ENCODE results near the gene SLC29A4.
"Not testable (repeated sequence)": the region's sequence is repeated elsewhere in the genome, so short reads cannot be mapped to it uniquely, and the experiment has no call there.

Gene SLC29A4

GRCh38 chr7:5287802-5288201 lies 5.1 kb downstream of the SLC29A4 start:
- Histone ChIP-seq H3K9me3 (ENCODE audit: control insufficient read depth, insufficient read depth, low read depth, low read length) (no peaks in the 10 kb centered on the region), H3K36me3 (ENCODE audit: control insufficient read depth, insufficient read depth, low read length) (no peaks in the 10 kb centered on the region; the same call in 1 of the 2 replicates), H3K4me3 (ENCODE audit: low read depth, low read length) (no peak overlapping the region), H3K27ac (ENCODE audit: low read depth, low read length) (no peak overlapping the region), H3K9ac (ENCODE audit: low read length) (no peak overlapping the region), H3K27me3 (ENCODE audit: control insufficient read depth, insufficient read depth, low read length) (peaks cover 14% of the 10 kb centered on the region), H3K4me1 (ENCODE audit: control insufficient read depth, insufficient read depth, low read length) (no peaks in the 10 kb centered on the region)

GRCh38 chr7:5288560-5288959 lies 5.8 kb downstream of the SLC29A4 start:
- H3K9ac ChIP-seq (ENCODE audit: low read length); H3K4me3 ChIP-seq (ENCODE audit: low read depth, low read length); H3K36me3 ChIP-seq (ENCODE audit: control insufficient read depth, insufficient read depth, low read length); H3K9me3 ChIP-seq (ENCODE audit: control insufficient read depth, insufficient read depth, low read depth, low read length); H3K27ac ChIP-seq (ENCODE audit: low read depth, low read length); H3K4me1 ChIP-seq (ENCODE audit: control insufficient read depth, insufficient read depth, low read length): not testable (repeated sequence)
- peaks cover 13% of the 10 kb centered on the region for H3K27me3 ChIP-seq (ENCODE audit: control insufficient read depth, insufficient read depth, low read length)

DNA sequence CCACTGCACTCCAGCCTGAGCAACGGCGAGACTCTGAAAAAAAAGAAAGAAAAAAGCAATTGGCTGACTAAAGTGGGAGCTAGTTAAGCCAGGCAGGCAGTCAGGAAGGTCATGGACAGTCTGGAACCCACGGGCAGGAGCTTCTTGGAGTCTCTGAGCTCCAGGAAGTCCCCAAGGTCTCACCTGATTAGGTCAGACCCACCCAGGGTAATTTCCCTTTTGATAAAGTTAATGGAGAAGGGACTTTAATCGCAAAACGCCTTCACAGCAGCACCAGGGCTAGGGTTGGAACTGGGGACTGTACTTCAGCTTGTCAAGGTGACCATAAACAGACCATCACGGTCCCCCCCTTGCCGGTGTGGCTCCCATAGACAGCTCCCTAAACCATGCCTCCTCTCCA lies 6.6 kb downstream of the SLC29A4 start:
- Histone ChIP-seq H3K9ac (ENCODE audit: low read length) (no peak overlapping the region), H3K27me3 (ENCODE audit: control insufficient read depth, insufficient read depth, low read length) (peaks cover 5% of the 10 kb centered on the region), H3K27ac (ENCODE audit: low read depth, low read length) (no peak overlapping the region)

DNA sequence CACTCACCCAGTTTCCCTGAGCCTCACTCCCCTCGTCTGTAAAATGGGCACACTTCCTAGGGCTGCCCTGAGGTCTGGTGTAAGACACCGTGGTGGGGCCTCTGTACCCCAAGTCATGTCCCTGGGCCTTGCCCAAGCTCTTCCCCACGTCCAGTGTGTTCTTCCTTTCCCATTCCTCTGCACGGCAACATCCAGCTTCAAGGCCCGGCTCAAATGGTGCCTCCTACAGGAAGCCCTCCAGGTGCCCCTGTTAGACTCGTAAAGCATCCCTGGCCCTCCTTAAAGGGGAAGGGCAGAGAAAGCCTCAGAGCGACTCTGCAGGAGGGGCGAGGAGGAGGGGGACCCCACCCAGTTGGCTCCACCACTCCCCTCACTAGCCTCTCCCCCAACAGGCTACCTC lies 8.6 kb downstream of the SLC29A4 start:
- Histone ChIP-seq H3K4me1 (ENCODE audit: control insufficient read depth, insufficient read depth, low read length) (peaks cover 3% of the 10 kb centered on the region; the same call in 1 of the 2 replicates), H3K9ac (ENCODE audit: low read length) (no peak overlapping the region), H3K27ac (ENCODE audit: low read depth, low read length) (no peak overlapping the region), H3K27me3 (ENCODE audit: control insufficient read depth, insufficient read depth, low read length) (no peaks in the 10 kb centered on the region), H3K4me3 (ENCODE audit: low read depth, low read length) (no peak overlapping the region), H3K9me3 (ENCODE audit: control insufficient read depth, insufficient read depth, low read depth, low read length) (no peaks in the 10 kb centered on the region; the same call in 1 of the 2 replicates), H3K36me3 (ENCODE audit: control insufficient read depth, insufficient read depth, low read length) (peaks cover 4% of the 10 kb centered on the region)

More for the DNA sequence above, 6.6 kb downstream of the SLC29A4 start:
- H3K9me3 ChIP-seq (ENCODE audit: control insufficient read depth, insufficient read depth, low read depth, low read length) = no peaks in the 10 kb centered on the region
- H3K36me3 ChIP-seq (ENCODE audit: control insufficient read depth, insufficient read depth, low read length) = peaks cover 2% of the 10 kb centered on the region
- H3K4me1 ChIP-seq (ENCODE audit: control insufficient read depth, insufficient read depth, low read length) = no peaks in the 10 kb centered on the region
- no peak overlapping the region for H3K4me3 ChIP-seq (ENCODE audit: low read depth, low read length)

DNA sequence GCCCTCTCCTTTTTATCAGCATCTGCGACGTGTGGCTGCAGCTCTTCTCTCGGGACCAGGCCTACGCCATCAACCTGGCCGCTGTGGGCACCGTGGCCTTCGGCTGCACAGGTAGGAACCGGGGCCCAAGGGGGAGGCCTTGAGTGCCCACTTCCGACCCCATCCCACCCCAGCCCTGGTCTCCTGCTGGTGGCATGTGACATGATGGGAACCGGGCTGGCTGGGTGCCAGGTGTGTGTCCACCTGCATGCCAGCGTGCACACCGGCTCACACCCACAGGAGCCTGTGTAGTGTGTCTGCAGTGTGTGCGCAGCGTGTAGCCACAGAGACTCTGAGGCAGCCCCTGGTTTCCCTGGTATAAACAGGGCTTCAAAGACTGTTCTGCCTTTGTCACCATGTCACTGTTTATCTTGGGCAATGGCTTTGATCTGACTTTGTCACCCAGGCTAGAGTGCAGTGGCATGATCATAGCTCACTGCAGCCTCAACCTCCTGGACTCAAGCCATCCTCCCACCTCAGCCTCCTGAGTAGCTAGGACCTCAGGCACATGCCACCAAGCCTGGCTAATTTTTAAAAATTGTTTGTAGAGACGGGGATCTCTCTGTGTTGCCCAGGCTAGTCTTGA lies 9.1 kb downstream of the SLC29A4 start:
- H3K27ac ChIP-seq (ENCODE audit: low read depth, low read length); H3K4me1 ChIP-seq (ENCODE audit: control insufficient read depth, insufficient read depth, low read length); H3K36me3 ChIP-seq (ENCODE audit: control insufficient read depth, insufficient read depth, low read length); H3K9me3 ChIP-seq (ENCODE audit: control insufficient read depth, insufficient read depth, low read depth, low read length); H3K27me3 ChIP-seq (ENCODE audit: control insufficient read depth, insufficient read depth, low read length); H3K4me3 ChIP-seq (ENCODE audit: low read depth, low read length); H3K9ac ChIP-seq (ENCODE audit: low read length): not testable (repeated sequence)

DNA sequence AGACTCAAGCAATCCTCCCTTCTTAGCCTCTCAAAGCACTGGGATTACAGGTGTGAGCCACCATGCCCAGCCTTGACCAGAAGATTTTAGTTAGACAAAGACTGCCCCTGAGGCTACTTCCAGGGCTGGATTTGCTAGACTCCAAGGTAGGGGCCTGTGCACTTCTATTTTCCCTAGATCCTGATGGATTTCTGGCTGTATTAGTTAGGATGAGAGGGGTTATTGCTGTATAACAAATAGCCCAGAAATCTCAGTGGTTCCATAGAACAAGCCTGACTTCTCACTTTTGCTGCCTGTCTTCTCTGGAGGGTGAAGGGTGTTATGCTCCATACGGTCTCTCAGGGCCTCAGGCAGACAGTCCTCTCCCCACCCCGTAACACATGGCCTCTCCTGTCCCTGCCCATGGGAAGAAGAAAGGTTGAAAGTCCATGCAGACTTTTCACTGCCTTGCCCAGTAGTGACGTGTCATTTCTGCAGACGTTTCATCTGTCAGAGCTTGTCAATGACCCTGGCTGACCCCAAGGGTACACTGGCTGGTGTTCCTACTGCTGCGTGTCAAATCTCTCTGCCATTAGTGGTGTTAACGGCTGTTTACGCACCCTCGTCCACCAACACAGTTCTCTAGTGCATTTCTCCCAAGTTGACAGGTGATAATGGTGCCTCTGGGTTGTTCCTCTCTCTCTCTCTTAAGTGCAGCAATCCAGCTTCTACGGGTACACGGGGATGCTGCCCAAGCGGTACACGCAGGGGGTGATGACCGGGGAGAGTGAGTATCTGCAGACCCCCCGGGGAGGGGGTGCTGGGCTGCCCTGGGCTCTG lies 11.6 kb downstream of the SLC29A4 start:
- Histone ChIP-seq H3K36me3 (ENCODE audit: control insufficient read depth, insufficient read depth, low read length) (peaks cover 4% of the 10 kb centered on the region), H3K4me1 (ENCODE audit: control insufficient read depth, insufficient read depth, low read length) (peaks cover 10% of the 10 kb centered on the region; the same call in 1 of the 2 replicates), H3K9ac (ENCODE audit: low read length) (no peak overlapping the region), H3K27me3 (ENCODE audit: control insufficient read depth, insufficient read depth, low read length) (peaks cover 13% of the 10 kb centered on the region), H3K9me3 (ENCODE audit: control insufficient read depth, insufficient read depth, low read depth, low read length) (no peaks in the 10 kb centered on the region; the same call in 1 of the 2 replicates), H3K27ac (ENCODE audit: low read depth, low read length) (no peak overlapping the region), H3K4me3 (ENCODE audit: low read depth, low read length) (no peak overlapping the region)

DNA sequence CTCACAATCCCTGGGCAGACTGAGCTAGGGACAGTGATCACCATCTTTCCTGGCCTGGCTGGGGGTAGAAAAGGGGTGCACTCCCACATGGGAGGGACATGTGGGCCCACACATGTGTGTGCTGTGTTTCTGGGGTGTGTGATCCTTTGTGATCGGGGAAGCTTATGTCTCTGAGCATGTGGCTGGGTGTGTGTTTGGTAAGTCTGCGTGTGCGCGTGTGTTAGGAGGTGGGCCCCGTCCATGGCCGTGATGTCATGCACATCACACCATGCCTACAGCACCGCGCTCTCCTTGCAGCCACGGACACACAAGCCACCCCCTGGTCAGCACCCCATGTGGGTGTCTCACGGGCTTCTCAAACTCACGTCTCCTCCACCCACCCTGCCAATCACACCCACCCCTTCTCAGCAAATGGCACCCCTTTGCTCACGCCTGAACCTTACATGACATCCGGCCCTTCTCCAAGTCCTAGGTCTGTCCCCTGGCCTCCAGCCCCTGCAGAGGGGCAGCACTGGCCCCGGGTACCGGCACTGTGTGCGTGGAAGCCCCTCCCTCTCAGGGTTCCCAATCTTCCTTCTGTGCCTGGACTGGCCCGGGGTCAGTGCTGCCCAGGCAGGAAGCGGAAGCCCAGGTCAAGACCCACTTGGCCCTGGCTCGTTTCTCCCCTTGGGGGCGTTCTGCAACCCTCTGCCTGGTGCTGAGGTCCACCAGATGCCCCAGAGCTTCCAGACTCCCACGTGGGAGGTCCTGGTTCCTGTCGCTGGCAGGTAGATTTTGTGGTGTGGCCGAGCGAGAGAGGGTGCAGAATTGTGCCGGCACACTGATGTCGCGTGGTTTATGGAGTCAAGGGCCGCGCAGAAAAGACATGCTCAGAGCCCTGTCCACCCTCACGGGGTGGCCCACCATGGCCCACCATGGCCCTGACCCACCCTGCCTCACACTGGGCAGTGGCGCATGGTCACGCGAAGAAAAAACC lies 12.6 kb downstream of the SLC29A4 start:
- no peaks in the 10 kb centered on the region; the same call in 1 of the 2 replicates for H3K9me3 ChIP-seq (ENCODE audit: control insufficient read depth, insufficient read depth, low read depth, low read length)
- peaks cover 13% of the 10 kb centered on the region for H3K27me3 ChIP-seq (ENCODE audit: control insufficient read depth, insufficient read depth, low read length)
- H3K36me3 ChIP-seq (ENCODE audit: control insufficient read depth, insufficient read depth, low read length) = peaks cover 4% of the 10 kb centered on the region
- peak overlapping the region; percentile 27 for H3K9ac ChIP-seq (ENCODE audit: low read length)
- peaks cover 10% of the 10 kb centered on the region; the same call in 1 of the 2 replicates for H3K4me1 ChIP-seq (ENCODE audit: control insufficient read depth, insufficient read depth, low read length)
- peak overlapping the region; percentile 64 for H3K4me3 ChIP-seq (ENCODE audit: low read depth, low read length)
- no peak overlapping the region for H3K27ac ChIP-seq (ENCODE audit: low read depth, low read length)

- Histone ChIP-seq H3K4me3 (ENCODE audit: low read depth, low read length) (peak overlapping the region; percentile 64), H3K4me1 (ENCODE audit: control insufficient read depth, insufficient read depth, low read length) (peaks cover 10% of the 10 kb centered on the region; the same call in 1 of the 2 replicates), H3K27me3 (ENCODE audit: control insufficient read depth, insufficient read depth, low read length) (peaks cover 13% of the 10 kb centered on the region), H3K9me3 (ENCODE audit: control insufficient read depth, insufficient read depth, low read depth, low read length) (no peaks in the 10 kb centered on the region; the same call in 1 of the 2 replicates), H3K9ac (ENCODE audit: low read length) (peak overlapping the region; percentile 27), H3K27ac (ENCODE audit: low read depth, low read length) (no peak overlapping the region), H3K36me3 (ENCODE audit: control insufficient read depth, insufficient read depth, low read length) (peaks cover 4% of the 10 kb centered on the region)
Measured at GRCh38 chr7:5296015-5296610, 13.4 kb downstream of the SLC29A4 start.

DNA sequence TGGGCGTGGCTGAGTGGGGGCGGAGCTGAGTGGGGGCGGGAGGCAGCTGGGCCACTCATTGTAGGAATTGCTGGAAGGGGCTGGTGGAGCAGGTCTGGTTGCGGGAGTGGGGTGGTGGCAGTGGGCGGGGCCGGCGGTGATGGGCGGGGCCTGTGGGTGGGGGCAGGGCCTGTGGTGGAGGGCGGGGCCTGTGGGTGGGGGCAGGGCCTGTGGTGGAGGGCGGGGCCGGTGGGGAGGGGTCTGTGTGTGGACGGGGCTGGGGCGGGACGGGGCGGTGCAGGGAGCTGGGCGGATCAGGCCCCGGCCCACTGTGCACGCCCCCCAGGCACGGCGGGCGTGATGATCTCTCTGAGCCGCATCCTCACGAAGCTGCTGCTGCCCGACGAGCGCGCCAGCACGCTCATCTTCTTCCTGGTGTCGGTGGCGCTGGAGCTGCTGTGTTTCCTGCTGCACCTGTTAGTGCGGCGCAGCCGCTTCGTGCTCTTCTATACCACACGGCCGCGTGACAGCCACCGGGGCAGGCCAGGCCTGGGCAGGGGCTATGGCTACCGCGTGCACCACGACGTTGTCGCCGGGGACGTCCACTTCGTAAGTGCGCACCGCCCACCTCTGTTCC lies 14.0 kb downstream of the SLC29A4 start:
- H3K4me1 ChIP-seq (ENCODE audit: control insufficient read depth, insufficient read depth, low read length) = peaks cover 10% of the 10 kb centered on the region; the same call in 1 of the 2 replicates
- H3K36me3 ChIP-seq (ENCODE audit: control insufficient read depth, insufficient read depth, low read length) = peaks cover 4% of the 10 kb centered on the region
- no peak overlapping the region for H3K27ac ChIP-seq (ENCODE audit: low read depth, low read length)
- H3K27me3 ChIP-seq (ENCODE audit: control insufficient read depth, insufficient read depth, low read length) = peaks cover 13% of the 10 kb centered on the region
- no peak overlapping the region for H3K9ac ChIP-seq (ENCODE audit: low read length)
- no peaks in the 10 kb centered on the region; the same call in 1 of the 2 replicates for H3K9me3 ChIP-seq (ENCODE audit: control insufficient read depth, insufficient read depth, low read depth, low read length)
- peak overlapping the region; percentile 50 for H3K4me3 ChIP-seq (ENCODE audit: low read depth, low read length)

DNA sequence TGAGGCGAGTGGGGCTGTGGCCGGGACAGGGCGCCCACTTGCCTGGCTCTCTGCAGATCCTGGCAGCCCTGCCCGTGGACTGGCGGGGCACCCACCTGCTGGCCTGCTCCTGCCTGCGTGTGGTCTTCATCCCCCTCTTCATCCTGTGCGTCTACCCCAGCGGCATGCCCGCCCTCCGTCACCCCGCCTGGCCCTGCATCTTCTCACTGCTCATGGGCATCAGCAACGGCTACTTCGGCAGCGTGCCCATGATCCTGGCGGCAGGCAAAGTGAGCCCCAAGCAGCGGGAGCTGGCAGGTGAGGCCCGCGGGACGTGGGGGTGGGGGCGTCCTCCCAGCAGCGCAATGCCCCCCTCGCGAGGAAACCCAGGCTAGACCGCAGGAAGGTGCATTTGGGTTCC lies 17.6 kb downstream of the SLC29A4 start:
- H3K4me1 ChIP-seq (ENCODE audit: control insufficient read depth, insufficient read depth, low read length) = peaks cover 10% of the 10 kb centered on the region; the same call in 1 of the 2 replicates
- H3K27me3 ChIP-seq (ENCODE audit: control insufficient read depth, insufficient read depth, low read length) = peaks cover 13% of the 10 kb centered on the region
- H3K4me3 ChIP-seq (ENCODE audit: low read depth, low read length) = no peak overlapping the region
- no peak overlapping the region for H3K27ac ChIP-seq (ENCODE audit: low read depth, low read length)
- no peaks in the 10 kb centered on the region for H3K9me3 ChIP-seq (ENCODE audit: control insufficient read depth, insufficient read depth, low read depth, low read length)
- no peaks in the 10 kb centered on the region for H3K36me3 ChIP-seq (ENCODE audit: control insufficient read depth, insufficient read depth, low read length)
- no peak overlapping the region for H3K9ac ChIP-seq (ENCODE audit: low read length)
